Measurements from ENCODE around the gene TFG. TPM values are rescaled to one million over a fixed set of nuclear protein-coding genes. Genes with fewer than 3 reads are reported as not detected.

Gene TFG
- total and polyA plus RNA-seq, 10 of the 15 experiments (the other 5 are each of a cell fraction or from before 2014, with no cell fraction given) = 29.3 to 126 (median 57.6) TPM

- Histone ChIP-seq H3K4me2 (ENCODE audit: control insufficient read depth, insufficient read depth) (0 out of 2 replicates have a peak overlapping the region, but pooled peaks have one; percentile 27), H3K9me3 (replicated peaks; ENCODE audit: control insufficient read depth, insufficient read depth, low read length) (no peaks in the 10 kb centered on the region; the same call in 1 of the 3 replicates), H3K9ac (ENCODE audit: control insufficient read depth, insufficient read depth, low read length) (no peak overlapping the region), H3K36me3 (ENCODE audit: control insufficient read depth in 2 of 2, insufficient read depth in 2 of 2, low read length in 1 of 2) (peaks cover 3 to 23% of the 10 kb centered on the region in 2 experiments), H3K27me3 (replicated peaks in 1 of 2; ENCODE audit: control insufficient read depth in 2 of 2, insufficient read depth in 2 of 2, low read length in 1 of 2) (no peaks in the 10 kb centered on the region), H3K27ac (ENCODE audit: control insufficient read depth, insufficient read depth) (no peak overlapping the region), H3K79me2 (ENCODE audit: control insufficient read depth, insufficient read depth, low read length) (peaks cover 91% of the 10 kb centered on the region), H3K4me3 (no peak overlapping the region), H4K20me1 (ENCODE audit: control insufficient read depth, insufficient read depth) (no peaks in the 10 kb centered on the region), H2AFZ (ENCODE audit: control insufficient read depth, low read depth, low read length) (no peak overlapping the region), H3K4me1 (ENCODE audit: control insufficient read depth, insufficient read depth, low read length) (peaks cover 6% of the 10 kb centered on the region; the same call in 1 of the 2 replicates)
- POLR2A ChIA-PET = interaction anchor here (0.7 to 0.8 kb wide), 2 partner anchors 11 to 44 kb away, joined by 3 to 6 read pairs; no protein-coding TSS in a partner anchor
- RAD21 ChIA-PET (ENCODE audit: unreplicated experiment) = interaction anchor here (1.0 to 1.5 kb wide), 5 partner anchors 11 to 253 kb away, joined by 3 to 4 read pairs (median 3); no protein-coding TSS in a partner anchor
- SMC1A ChIA-PET (ENCODE audit: uncharacterized antibody, unreplicated experiment) = interaction anchor here (0.6 to 6.0 kb wide), 10 partner anchors 9 to 1272 kb away, joined by 3 to 34 read pairs (median 5); no protein-coding TSS in a partner anchor
- no TSS peak for BruUV-seq (replicated peaks)
- no peak for DNase-seq (ENCODE audit: low read depth, low spot score)
- in situ Hi-C loops (cut with MboI) (no loop called here), intact Hi-C loops (cut with micrococcal nuclease; ENCODE audit: unreplicated experiment) (loop anchor here (10.0 kb wide), 1 partner anchor 400 kb away; no protein-coding TSS in a partner anchor)
- ATAC-seq = peak; percentile 61
- CTCF ChIA-PET = interaction anchor here (0.6 to 2.1 kb wide), 4 partner anchors 21 to 416 kb away, joined by 3 to 8 read pairs (median 5); no protein-coding TSS in a partner anchor
- FAIRE-seq = no peak
- TF ChIP-seq, protein P1, sequence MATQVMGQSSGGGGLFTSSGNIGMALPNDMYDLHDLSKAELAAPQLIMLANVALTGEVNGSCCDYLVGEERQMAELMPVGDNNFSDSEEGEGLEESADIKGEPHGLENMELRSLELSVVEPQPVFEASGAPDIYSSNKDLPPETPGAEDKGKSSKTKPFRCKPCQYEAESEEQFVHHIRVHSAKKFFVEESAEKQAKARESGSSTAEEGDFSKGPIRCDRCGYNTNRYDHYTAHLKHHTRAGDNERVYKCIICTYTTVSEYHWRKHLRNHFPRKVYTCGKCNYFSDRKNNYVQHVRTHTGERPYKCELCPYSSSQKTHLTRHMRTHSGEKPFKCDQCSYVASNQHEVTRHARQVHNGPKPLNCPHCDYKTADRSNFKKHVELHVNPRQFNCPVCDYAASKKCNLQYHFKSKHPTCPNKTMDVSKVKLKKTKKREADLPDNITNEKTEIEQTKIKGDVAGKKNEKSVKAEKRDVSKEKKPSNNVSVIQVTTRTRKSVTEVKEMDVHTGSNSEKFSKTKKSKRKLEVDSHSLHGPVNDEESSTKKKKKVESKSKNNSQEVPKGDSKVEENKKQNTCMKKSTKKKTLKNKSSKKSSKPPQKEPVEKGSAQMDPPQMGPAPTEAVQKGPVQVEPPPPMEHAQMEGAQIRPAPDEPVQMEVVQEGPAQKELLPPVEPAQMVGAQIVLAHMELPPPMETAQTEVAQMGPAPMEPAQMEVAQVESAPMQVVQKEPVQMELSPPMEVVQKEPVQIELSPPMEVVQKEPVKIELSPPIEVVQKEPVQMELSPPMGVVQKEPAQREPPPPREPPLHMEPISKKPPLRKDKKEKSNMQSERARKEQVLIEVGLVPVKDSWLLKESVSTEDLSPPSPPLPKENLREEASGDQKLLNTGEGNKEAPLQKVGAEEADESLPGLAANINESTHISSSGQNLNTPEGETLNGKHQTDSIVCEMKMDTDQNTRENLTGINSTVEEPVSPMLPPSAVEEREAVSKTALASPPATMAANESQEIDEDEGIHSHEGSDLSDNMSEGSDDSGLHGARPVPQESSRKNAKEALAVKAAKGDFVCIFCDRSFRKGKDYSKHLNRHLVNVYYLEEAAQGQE (IDR thresholded peaks at IDR 0.05; ENCODE audit: low read depth, low read length) = no peak
- no peak for TF ChIP-seq GATAD2B (conservative IDR thresholded peaks at IDR 0.05; ENCODE audit: low read depth)
- TF ChIP-seq TBL1XR1 (IDR thresholded peaks at IDR 0.05; ENCODE audit: low read depth, low read length) = no peak
- TF ChIP-seq CHD4 (IDR thresholded peaks at IDR 0.05) = no peak
- no peak for TF ChIP-seq KLF5 (IDR thresholded peaks at IDR 0.05; ENCODE audit: partially characterized antibody)
- TF ChIP-seq, protein P2, sequence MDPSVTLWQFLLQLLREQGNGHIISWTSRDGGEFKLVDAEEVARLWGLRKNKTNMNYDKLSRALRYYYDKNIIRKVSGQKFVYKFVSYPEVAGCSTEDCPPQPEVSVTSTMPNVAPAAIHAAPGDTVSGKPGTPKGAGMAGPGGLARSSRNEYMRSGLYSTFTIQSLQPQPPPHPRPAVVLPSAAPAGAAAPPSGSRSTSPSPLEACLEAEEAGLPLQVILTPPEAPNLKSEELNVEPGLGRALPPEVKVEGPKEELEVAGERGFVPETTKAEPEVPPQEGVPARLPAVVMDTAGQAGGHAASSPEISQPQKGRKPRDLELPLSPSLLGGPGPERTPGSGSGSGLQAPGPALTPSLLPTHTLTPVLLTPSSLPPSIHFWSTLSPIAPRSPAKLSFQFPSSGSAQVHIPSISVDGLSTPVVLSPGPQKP (IDR thresholded peaks at IDR 0.05; ENCODE audit: low read depth, low read length) = no peak
- no peak for TF ChIP-seq SUZ12 (IDR thresholded peaks at IDR 0.05; ENCODE audit: unreplicated experiment)
- no peak for TF ChIP-seq RFX5 (IDR thresholded peaks at IDR 0.05; ENCODE audit: low read depth, low read length)
- no peak for TF ChIP-seq ZNF622 (IDR thresholded peaks at IDR 0.05)
- no peak for TF ChIP-seq NR2C2 (IDR thresholded peaks at IDR 0.05; ENCODE audit: borderline replicate concordance, control insufficient read depth, insufficient read length, low read depth)
- TF ChIP-seq, protein P3, sequence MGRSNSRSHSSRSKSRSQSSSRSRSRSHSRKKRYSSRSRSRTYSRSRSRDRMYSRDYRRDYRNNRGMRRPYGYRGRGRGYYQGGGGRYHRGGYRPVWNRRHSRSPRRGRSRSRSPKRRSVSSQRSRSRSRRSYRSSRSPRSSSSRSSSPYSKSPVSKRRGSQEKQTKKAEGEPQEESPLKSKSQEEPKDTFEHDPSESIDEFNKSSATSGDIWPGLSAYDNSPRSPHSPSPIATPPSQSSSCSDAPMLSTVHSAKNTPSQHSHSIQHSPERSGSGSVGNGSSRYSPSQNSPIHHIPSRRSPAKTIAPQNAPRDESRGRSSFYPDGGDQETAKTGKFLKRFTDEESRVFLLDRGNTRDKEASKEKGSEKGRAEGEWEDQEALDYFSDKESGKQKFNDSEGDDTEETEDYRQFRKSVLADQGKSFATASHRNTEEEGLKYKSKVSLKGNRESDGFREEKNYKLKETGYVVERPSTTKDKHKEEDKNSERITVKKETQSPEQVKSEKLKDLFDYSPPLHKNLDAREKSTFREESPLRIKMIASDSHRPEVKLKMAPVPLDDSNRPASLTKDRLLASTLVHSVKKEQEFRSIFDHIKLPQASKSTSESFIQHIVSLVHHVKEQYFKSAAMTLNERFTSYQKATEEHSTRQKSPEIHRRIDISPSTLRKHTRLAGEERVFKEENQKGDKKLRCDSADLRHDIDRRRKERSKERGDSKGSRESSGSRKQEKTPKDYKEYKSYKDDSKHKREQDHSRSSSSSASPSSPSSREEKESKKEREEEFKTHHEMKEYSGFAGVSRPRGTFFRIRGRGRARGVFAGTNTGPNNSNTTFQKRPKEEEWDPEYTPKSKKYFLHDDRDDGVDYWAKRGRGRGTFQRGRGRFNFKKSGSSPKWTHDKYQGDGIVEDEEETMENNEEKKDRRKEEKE (IDR thresholded peaks at IDR 0.05) = no peak
- no peak for TF ChIP-seq ETV6 (conservative IDR thresholded peaks at IDR 0.05 in 1 of 2, IDR thresholded peaks at IDR 0.05 in 1 of 2; ENCODE audit: borderline replicate concordance in 1 of 2, low read depth in 1 of 2)
- TF ChIP-seq, protein P4, sequence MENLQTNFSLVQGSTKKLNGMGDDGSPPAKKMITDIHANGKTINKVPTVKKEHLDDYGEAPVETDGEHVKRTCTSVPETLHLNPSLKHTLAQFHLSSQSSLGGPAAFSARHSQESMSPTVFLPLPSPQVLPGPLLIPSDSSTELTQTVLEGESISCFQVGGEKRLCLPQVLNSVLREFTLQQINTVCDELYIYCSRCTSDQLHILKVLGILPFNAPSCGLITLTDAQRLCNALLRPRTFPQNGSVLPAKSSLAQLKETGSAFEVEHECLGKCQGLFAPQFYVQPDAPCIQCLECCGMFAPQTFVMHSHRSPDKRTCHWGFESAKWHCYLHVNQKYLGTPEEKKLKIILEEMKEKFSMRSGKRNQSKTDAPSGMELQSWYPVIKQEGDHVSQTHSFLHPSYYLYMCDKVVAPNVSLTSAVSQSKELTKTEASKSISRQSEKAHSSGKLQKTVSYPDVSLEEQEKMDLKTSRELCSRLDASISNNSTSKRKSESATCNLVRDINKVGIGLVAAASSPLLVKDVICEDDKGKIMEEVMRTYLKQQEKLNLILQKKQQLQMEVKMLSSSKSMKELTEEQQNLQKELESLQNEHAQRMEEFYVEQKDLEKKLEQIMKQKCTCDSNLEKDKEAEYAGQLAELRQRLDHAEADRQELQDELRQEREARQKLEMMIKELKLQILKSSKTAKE (IDR thresholded peaks at IDR 0.05; ENCODE audit: low read depth, poor library complexity, severe bottlenecking) = no peak
Measured at GRCh38 chr3:100715176-100715575, 5.9 kb downstream of the TFG start.
